HepG2 (cell line): ENCODE results near the gene GLYR1. TPM values are rescaled to one million over a fixed set of nuclear protein-coding genes. Genes with fewer than 3 reads are reported as not detected.

ENCODE experiments used
- AKAP8 ChIP-seq: sonication (generic); formaldehyde crosslinking; IDR thresholded peaks from 2 replicates; pipeline ENCODE4 v1.5.1; 2020; ENCODE audit warnings: mild to moderate bottlenecking, missing genetic modification reagents
- FOXK2 ChIP-seq: fragments of 450-650 bp; IDR thresholded peaks from 2 replicates; pipeline ENCODE4 v1.6.1; 2016
- HNF4G ChIP-seq, 2 experiments: sonication (generic) in 1 of 2; formaldehyde crosslinking in 1 of 2; IDR thresholded peaks; 2 replicates each; pipeline versions ENCODE4 v1.4.0 to v1.6.1; 2011 to 2020; ENCODE audit warnings: borderline replicate concordance in 2 of 2, low read depth in 2 of 2, mild to moderate bottlenecking in 2 of 2, low read length in 1 of 2, missing genetic modification reagents in 1 of 2, moderate library complexity in 1 of 2
- HNRNPL ChIP-seq: fragments of 200-400 bp; formaldehyde crosslinking; IDR thresholded peaks from 2 replicates; pipeline ENCODE4 v1.6.1; 2017; ENCODE audit warnings: mild to moderate bottlenecking, low read depth, low read length
- HNRNPLL ChIP-seq: fragments of 200-400 bp; formaldehyde crosslinking; IDR thresholded peaks from 2 replicates; pipeline ENCODE4 v1.6.1; 2017; ENCODE audit warnings: mild to moderate bottlenecking, low read depth, low read length; ENCODE audit not compliant: poor library complexity, severe bottlenecking
- KDM6A ChIP-seq: IDR thresholded peaks from 2 replicates; pipeline ENCODE4 v1.6.1; 2016; ENCODE audit warnings: low read depth
- MTA1 ChIP-seq: sonication (generic); formaldehyde crosslinking; IDR thresholded peaks from 2 replicates; pipeline ENCODE4 v1.4.0; 2020; ENCODE audit warnings: missing genetic modification reagents, mild to moderate bottlenecking, borderline replicate concordance
- POGZ ChIP-seq: sonication (generic); formaldehyde crosslinking; IDR thresholded peaks from 2 replicates; pipeline ENCODE4 v1.4.0; 2020; ENCODE audit warnings: mild to moderate bottlenecking, missing genetic modification reagents
- PPARG ChIP-seq: conservative IDR thresholded peaks from 2 replicates; pipeline ENCODE4 v1.6.1; 2016; ENCODE audit warnings: missing biosample characterization, missing genetic modification reagents
- RARA ChIP-seq: IDR thresholded peaks from 2 replicates; pipeline ENCODE4 v1.6.1; 2016; ENCODE audit warnings: missing genetic modification reagents, missing compliant biosample characterization
- SAP130 ChIP-seq: IDR thresholded peaks from 2 replicates; pipeline ENCODE4 v1.6.1; 2016; ENCODE audit warnings: low read depth
- SATB2 ChIP-seq: sonication (generic); formaldehyde crosslinking; IDR thresholded peaks from 2 replicates; pipeline ENCODE4 v1.5.0; 2020; ENCODE audit warnings: missing genetic modification reagents
- SP1 ChIP-seq, 2 experiments: fragments of 450-650 bp in 1 of 2; sonication (generic) in 1 of 2; formaldehyde crosslinking in 1 of 2; IDR thresholded peaks; 2 replicates each; pipeline versions ENCODE4 v1.4.0 to v1.6.1; 2016 to 2020; ENCODE audit warnings: missing genetic modification reagents in 1 of 2
- SRSF1 ChIP-seq: fragments of 200-400 bp; formaldehyde crosslinking; optimal IDR thresholded peaks from 2 replicates; pipeline ENCODE3; 2017; ENCODE audit warnings: mild to moderate bottlenecking, low read depth, low read length, moderate library complexity
- TBL1XR1 ChIP-seq: fragments of 150-350 bp; IDR thresholded peaks from 2 replicates; pipeline ENCODE4 v1.6.1; 2014; ENCODE audit warnings: borderline replicate concordance, low read length; ENCODE audit not compliant: partially characterized antibody
- TBX2 ChIP-seq: sonication (generic); formaldehyde crosslinking; IDR thresholded peaks from 2 replicates; pipeline ENCODE4 v1.5.0; 2020; ENCODE audit warnings: missing genetic modification reagents, mild to moderate bottlenecking, borderline replicate concordance
- TSC22D2 ChIP-seq: sonication (generic); formaldehyde crosslinking; IDR thresholded peaks from 2 replicates; pipeline ENCODE4 v1.5.1; 2020; ENCODE audit warnings: missing genetic modification reagents, mild to moderate bottlenecking, borderline replicate concordance
- ZNF207 ChIP-seq: fragments of 450-650 bp; IDR thresholded peaks from 2 replicates; pipeline ENCODE4 v1.6.1; 2016; ENCODE audit warnings: antibody characterized with exemption, borderline replicate concordance
- ZNF496 ChIP-seq: sonication (generic); formaldehyde crosslinking; IDR thresholded peaks from 2 replicates; pipeline ENCODE4 v1.8.1; 2023; ENCODE audit warnings: mild to moderate bottlenecking, moderate library complexity, missing genetic modification reagents; ENCODE audit not compliant: insufficient replicate concordance
- ZNF616 ChIP-seq: sonication (generic); formaldehyde crosslinking; IDR thresholded peaks from 2 replicates; pipeline ENCODE4 v1.5.0; 2020; ENCODE audit warnings: low read depth, mild to moderate bottlenecking, missing genetic modification reagents
- ZNF761 ChIP-seq: sonication (generic); formaldehyde crosslinking; conservative IDR thresholded peaks from 2 replicates; pipeline ENCODE4 v1.4.0; 2020; ENCODE audit warnings: mild to moderate bottlenecking, missing genetic modification reagents
- ZNF792 ChIP-seq: IDR thresholded peaks from 2 replicates; pipeline ENCODE4 v1.6.1; 2016
- ZNF883 ChIP-seq: sonication (generic); formaldehyde crosslinking; IDR thresholded peaks from 2 replicates; pipeline ENCODE4 v1.5.1; 2020; ENCODE audit warnings: mild to moderate bottlenecking, missing genetic modification reagents; ENCODE audit errors: not compliant biosample characterization
- polyA plus RNA-seq, 8 experiments: library from polyadenylated mRNA; depleted of rRNA in 3 of 8; stranded (reverse) in 7 of 8; unstranded in 1 of 8; fragments of >200 nt; fragmentation: Illumina TruSeq in 4 of 8; extraction: Trizol in 4 of 8; gene quantifications; 2 replicates each; pipeline versions ENCODE4 v1.2.1 to v1.2.3, GENCODE V29; 2011 to 2016; ENCODE audit warnings: low read depth in 4 of 8, missing spikeins in 1 of 8, mixed read lengths in 1 of 8; ENCODE audit not compliant: insufficient read depth in 1 of 8
- total RNA-seq, 5 experiments: library from RNA; depleted of rRNA; stranded (reverse); fragments of >200 nt; fragmentation: Illumina TruSeq; extraction: Trizol; gene quantifications; 2 replicates each; pipeline ENCODE4 v1.2.3, GENCODE V29; 2016; ENCODE audit warnings: low read depth in 1 of 5
- TF ChIP-seq, protein P1 (sequence below): sonication (generic); formaldehyde crosslinking; IDR thresholded peaks from 2 replicates; pipeline ENCODE4 v1.8.0; 2022; ENCODE audit warnings: missing genetic modification reagents, mild to moderate bottlenecking, moderate library complexity, borderline replicate concordance
- TF ChIP-seq, protein P2 (sequence below): sonication (generic); formaldehyde crosslinking; IDR thresholded peaks from 2 replicates; pipeline ENCODE4 v1.8.0; 2022; ENCODE audit warnings: missing genetic modification reagents, mild to moderate bottlenecking, borderline replicate concordance
- TF ChIP-seq, protein P3 (sequence below): sonication (generic); formaldehyde crosslinking; IDR thresholded peaks from 2 replicates; pipeline ENCODE4 v1.8.0; 2023; ENCODE audit warnings: mild to moderate bottlenecking, missing genetic modification reagents

The GLYR1 gene
- total and polyA plus RNA-seq, 2 of the 13 experiments (the other 11 are each of a cell fraction or from before 2014, with no cell fraction given): 28.3 to 48.7 TPM

DNA sequence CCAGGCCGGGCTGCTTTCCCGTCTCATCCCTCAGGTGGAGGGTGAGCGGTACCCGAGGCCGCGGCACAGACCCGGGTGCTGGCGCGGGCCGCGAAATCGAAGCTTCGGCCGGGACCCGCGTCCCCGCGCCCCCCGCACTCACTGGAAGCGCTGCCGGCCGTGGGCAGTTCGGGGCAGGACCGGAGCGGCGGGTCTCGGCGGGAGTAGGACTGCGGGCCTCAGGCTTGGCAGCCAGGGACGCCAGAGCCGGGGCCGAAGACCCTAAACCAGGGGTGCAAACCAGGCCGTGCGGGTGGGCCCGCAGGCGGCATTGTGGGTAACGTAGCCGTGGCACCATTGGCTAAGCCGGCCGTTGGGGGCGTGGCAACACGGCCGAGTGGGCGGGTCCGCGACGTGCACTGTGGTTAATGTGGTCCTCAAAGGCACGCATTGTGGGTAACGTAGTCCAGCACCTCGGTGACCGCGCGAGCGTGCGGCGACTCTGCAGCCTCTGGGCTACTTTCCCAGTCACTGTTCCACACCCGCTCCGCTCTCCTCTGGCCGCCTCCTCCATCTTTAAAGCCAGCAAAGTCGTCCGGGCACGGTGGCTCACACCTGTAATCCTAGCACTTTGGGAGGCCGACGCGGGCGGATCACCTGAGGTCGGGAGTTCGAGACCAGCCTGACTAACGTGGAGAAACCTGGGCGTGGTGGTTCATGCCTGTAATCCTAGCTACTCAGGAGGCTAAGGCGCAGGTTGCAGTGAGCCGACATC is 80.0 kb downstream of the GLYR1 start, which contains the start of gene ZNF500 (continued):
- TF ChIP-seq, protein P1, sequence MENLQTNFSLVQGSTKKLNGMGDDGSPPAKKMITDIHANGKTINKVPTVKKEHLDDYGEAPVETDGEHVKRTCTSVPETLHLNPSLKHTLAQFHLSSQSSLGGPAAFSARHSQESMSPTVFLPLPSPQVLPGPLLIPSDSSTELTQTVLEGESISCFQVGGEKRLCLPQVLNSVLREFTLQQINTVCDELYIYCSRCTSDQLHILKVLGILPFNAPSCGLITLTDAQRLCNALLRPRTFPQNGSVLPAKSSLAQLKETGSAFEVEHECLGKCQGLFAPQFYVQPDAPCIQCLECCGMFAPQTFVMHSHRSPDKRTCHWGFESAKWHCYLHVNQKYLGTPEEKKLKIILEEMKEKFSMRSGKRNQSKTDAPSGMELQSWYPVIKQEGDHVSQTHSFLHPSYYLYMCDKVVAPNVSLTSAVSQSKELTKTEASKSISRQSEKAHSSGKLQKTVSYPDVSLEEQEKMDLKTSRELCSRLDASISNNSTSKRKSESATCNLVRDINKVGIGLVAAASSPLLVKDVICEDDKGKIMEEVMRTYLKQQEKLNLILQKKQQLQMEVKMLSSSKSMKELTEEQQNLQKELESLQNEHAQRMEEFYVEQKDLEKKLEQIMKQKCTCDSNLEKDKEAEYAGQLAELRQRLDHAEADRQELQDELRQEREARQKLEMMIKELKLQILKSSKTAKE: 0 out of 2 replicates have a peak, but pooled peaks have one; percentile 2
- TF ChIP-seq ZNF207 (no peak), RARA (CRISPR knock-in tag) (peak; percentile 16; the same call in 1 of the 2 replicates), AKAP8 (CRISPR knock-in tag) (0 out of 2 replicates have a peak, but pooled peaks have one; percentile 66), FOXK2 (0 out of 2 replicates have a peak, but pooled peaks have one; percentile 48), KDM6A (CRISPR knock-in tag) (no peak), SP1 (IDR thresholded peaks at IDR 0.05) (no peak), SP1 (CRISPR knock-in tag; IDR thresholded peaks at IDR 0.05) (peak; percentile 99), HNF4G (IDR thresholded peaks at IDR 0.05; ENCODE audit: borderline replicate concordance, low read depth, low read length) (no peak), HNF4G (CRISPR knock-in tag; IDR thresholded peaks at IDR 0.05; ENCODE audit: borderline replicate concordance, low read depth) (no peak), ZNF761 (CRISPR knock-in tag) (0 out of 2 replicates have a peak, but pooled peaks have one; percentile 40), ZNF792 (CRISPR knock-in tag) (peak; percentile 42; the same call in 1 of the 2 replicates), TBX2 (CRISPR knock-in tag) (peak; percentile 76), HNRNPL (peak; percentile 36; the same call in 1 of the 2 replicates), TBL1XR1 (peak; percentile 51), ZNF496 (no peak), MTA1 (CRISPR knock-in tag) (peak; percentile 39; the same call in 1 of the 2 replicates), SATB2 (CRISPR knock-in tag) (no peak), POGZ (CRISPR knock-in tag) (peak; percentile 43), TSC22D2 (peak; percentile 71; the same call in 1 of the 2 replicates), SRSF1 (no peak), ZNF883 (peak; percentile 71), PPARG (CRISPR knock-in tag) (0 out of 2 replicates have a peak, but pooled peaks have one; percentile 19), SAP130 (peak; percentile 95), ZNF616 (CRISPR knock-in tag) (no peak), HNRNPLL (peak; percentile 77)
- TF ChIP-seq, protein P2, sequence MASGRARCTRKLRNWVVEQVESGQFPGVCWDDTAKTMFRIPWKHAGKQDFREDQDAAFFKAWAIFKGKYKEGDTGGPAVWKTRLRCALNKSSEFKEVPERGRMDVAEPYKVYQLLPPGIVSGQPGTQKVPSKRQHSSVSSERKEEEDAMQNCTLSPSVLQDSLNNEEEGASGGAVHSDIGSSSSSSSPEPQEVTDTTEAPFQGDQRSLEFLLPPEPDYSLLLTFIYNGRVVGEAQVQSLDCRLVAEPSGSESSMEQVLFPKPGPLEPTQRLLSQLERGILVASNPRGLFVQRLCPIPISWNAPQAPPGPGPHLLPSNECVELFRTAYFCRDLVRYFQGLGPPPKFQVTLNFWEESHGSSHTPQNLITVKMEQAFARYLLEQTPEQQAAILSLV (CRISPR knock-in tag): 0 out of 2 replicates have a peak, but pooled peaks have one; percentile 30
- TF ChIP-seq, protein P3, sequence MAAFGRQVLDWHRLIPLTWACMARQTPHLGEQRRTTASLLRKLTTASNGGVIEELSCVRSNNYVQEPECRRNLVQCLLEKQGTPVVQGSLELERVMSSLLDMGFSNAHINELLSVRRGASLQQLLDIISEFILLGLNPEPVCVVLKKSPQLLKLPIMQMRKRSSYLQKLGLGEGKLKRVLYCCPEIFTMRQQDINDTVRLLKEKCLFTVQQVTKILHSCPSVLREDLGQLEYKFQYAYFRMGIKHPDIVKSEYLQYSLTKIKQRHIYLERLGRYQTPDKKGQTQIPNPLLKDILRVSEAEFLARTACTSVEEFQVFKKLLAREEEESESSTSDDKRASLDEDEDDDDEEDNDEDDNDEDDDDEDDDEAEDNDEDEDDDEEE (CRISPR knock-in tag): peak; percentile 76; the same call in 1 of the 2 replicates
